Calu3 (cell line): ENCODE data around the gene AACS. TPM values are rescaled to one million over a fixed set of nuclear protein-coding genes. Genes with fewer than 3 reads are reported as not detected.

Experiments used
- BruUV-seq: library from RNA; stranded (reverse); fragments of 400-500 nt; replicated peaks from 2 replicates; lab custom pipeline; 2021; lab: Mats Ljungman, UMichigan
- CTCF ChIA-PET: fragments of 300-600 bp; sonication (Branson Sonifier 250); formaldehyde crosslinking; loops from one replicate; lab custom pipeline; 2022; ENCODE audit warnings: antibody characterized with exemption; lab: Charles Lee
- DNase-seq: peaks from one replicate; pipeline ENCODE4 v3.0.0; 2022
- H3K27ac Mint-ChIP-seq: one replicate; pipeline ENCODE4 v1.8.0; 2022; ENCODE audit warnings: mixed read lengths; ENCODE audit not compliant: unreplicated experiment
- H3K27me3 Mint-ChIP-seq: one replicate; pipeline ENCODE4 v1.8.0; 2022; ENCODE audit warnings: mixed read lengths; ENCODE audit not compliant: unreplicated experiment
- H3K36me3 Mint-ChIP-seq: one replicate; pipeline ENCODE4 v1.8.0; 2022; ENCODE audit warnings: mild to moderate bottlenecking, moderate library complexity, mixed read lengths; ENCODE audit not compliant: insufficient read depth, unreplicated experiment
- H3K4me1 Mint-ChIP-seq: one replicate; pipeline ENCODE4 v1.8.0; 2022; ENCODE audit warnings: mild to moderate bottlenecking, low read depth, mixed read lengths; ENCODE audit not compliant: unreplicated experiment
- H3K4me3 Mint-ChIP-seq: one replicate; pipeline ENCODE4 v1.8.0; 2022; ENCODE audit warnings: mild to moderate bottlenecking, low read depth, moderate library complexity, mixed read lengths; ENCODE audit not compliant: unreplicated experiment
- H3K9me3 Mint-ChIP-seq: one replicate; pipeline ENCODE4 v1.8.0; 2022; ENCODE audit warnings: low read depth, mixed read lengths; ENCODE audit not compliant: unreplicated experiment
- intact Hi-C: fragments of 100-400 bp; cut with micrococcal nuclease; formaldehyde crosslinking; loops from one replicate; pipeline ENCODE4 v1.10.0; 2022; ENCODE audit not compliant: unreplicated experiment
- total RNA-seq: library from RNA; stranded (reverse); gene quantifications from 2 replicates; pipeline ENCODE4 v1.2.3, GENCODE V29; 2022
- TF ChIP-seq, protein P1 (sequence below): fragments of 200-600 bp; IDR thresholded peaks from one replicate; pipeline ENCODE4 v1.8.0; 2022; ENCODE audit warnings: antibody characterized with exemption; ENCODE audit not compliant: unreplicated experiment

AACS gene
- total RNA-seq, 1 experiment from 2014 or later, result 39.2 TPM

DNA sequence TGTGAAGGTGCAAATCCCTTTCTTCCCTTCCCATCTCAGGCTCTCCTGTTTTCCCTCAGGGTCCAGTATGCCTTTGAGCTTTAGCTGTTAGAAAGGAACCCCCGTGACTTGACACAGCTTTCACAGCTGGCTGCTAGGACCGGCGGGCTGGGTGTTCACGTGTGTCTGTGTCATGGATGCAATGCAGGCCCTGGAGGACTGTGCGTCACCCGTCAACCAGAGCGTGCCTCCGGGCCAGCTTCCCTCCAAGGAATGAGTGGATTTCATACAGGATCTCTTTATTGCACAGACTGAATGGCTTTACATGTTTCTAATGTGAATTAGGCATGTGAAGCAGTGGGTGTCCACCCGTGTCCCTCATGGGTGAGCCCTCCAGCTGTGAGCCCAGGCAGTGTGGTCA, 77.4 kb downstream of the AACS start:
- Mint-ChIP-seq H3K27ac (no peak overlapping the region), H3K4me1 (peaks cover 9% of the 10 kb centered on the region), H3K27me3 (no peaks in the 10 kb centered on the region), H3K4me3 (no peak overlapping the region), H3K36me3 (peaks cover 19% of the 10 kb centered on the region), H3K9me3 (no peaks in the 10 kb centered on the region)
- BruUV-seq, result no TSS peak
- CTCF ChIA-PET, result no interaction called here
- TF ChIP-seq, protein P1, sequence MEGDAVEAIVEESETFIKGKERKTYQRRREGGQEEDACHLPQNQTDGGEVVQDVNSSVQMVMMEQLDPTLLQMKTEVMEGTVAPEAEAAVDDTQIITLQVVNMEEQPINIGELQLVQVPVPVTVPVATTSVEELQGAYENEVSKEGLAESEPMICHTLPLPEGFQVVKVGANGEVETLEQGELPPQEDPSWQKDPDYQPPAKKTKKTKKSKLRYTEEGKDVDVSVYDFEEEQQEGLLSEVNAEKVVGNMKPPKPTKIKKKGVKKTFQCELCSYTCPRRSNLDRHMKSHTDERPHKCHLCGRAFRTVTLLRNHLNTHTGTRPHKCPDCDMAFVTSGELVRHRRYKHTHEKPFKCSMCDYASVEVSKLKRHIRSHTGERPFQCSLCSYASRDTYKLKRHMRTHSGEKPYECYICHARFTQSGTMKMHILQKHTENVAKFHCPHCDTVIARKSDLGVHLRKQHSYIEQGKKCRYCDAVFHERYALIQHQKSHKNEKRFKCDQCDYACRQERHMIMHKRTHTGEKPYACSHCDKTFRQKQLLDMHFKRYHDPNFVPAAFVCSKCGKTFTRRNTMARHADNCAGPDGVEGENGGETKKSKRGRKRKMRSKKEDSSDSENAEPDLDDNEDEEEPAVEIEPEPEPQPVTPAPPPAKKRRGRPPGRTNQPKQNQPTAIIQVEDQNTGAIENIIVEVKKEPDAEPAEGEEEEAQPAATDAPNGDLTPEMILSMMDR, result no peak
- intact Hi-C loops, result no loop called here
- no peak for DNase-seq

DNA sequence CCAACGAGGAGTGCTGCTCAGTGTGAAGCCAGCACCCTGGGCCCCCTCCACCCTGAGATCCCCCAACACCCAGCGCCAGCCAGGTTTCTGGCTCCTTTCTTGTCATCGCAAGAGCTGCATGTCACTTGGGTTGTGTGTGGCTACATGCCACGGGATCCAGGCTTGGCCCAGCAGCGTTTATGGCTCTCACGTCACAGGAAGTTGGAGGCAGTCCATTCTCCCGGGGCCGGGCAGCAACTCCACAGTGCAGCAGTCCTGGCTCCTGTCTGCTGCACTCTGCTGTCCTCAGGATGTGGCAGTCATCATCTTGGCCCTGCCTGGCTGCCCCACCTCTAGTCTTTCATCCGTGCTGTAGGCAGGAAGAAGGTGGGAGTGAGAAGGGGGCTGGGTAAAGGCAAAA, 78.3 kb downstream of the AACS start:
- Mint-ChIP-seq H3K27me3 (no peaks in the 10 kb centered on the region), H3K36me3 (peaks cover 10% of the 10 kb centered on the region), H3K4me3 (no peak overlapping the region), H3K9me3 (no peaks in the 10 kb centered on the region), H3K4me1 (peaks cover 9% of the 10 kb centered on the region), H3K27ac (no peak overlapping the region)
- no peak for DNase-seq
- TF ChIP-seq, protein P1, result no peak
- BruUV-seq, result no TSS peak
- CTCF ChIA-PET, result no interaction called here
- intact Hi-C loops, result no loop called here

DNA sequence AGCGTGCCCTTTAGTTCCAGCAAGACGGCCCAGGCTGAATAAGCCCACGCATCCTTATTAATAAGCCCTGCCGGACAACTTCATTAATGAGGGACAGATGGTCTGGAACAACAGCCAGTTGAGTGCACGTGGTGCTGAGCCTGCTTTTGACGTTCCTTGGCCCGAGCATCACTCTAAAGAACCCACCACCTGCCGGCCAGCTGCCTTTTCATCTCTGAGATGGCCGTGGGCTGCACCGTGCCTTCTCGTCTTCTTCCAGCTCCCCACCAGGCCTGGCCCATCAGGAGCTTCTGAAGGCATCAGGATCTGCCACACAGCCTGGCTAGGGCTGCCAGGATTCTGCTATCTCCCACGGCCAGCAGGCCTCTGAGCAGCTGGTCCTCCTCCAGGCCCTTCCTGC, 80.0 kb downstream of the AACS start:
- peaks cover 9% of the 10 kb centered on the region for H3K4me1 Mint-ChIP-seq
- peaks cover 10% of the 10 kb centered on the region for H3K36me3 Mint-ChIP-seq
- TF ChIP-seq, protein P1, result no peak
- CTCF ChIA-PET, result no interaction called here
- no peak for DNase-seq
- H3K27ac Mint-ChIP-seq, result no peak overlapping the region
- H3K4me3 Mint-ChIP-seq, result no peak overlapping the region
- BruUV-seq, result no TSS peak
- H3K9me3 Mint-ChIP-seq, result no peaks in the 10 kb centered on the region
- intact Hi-C loops, result no loop called here
- no peaks in the 10 kb centered on the region for H3K27me3 Mint-ChIP-seq

DNA sequence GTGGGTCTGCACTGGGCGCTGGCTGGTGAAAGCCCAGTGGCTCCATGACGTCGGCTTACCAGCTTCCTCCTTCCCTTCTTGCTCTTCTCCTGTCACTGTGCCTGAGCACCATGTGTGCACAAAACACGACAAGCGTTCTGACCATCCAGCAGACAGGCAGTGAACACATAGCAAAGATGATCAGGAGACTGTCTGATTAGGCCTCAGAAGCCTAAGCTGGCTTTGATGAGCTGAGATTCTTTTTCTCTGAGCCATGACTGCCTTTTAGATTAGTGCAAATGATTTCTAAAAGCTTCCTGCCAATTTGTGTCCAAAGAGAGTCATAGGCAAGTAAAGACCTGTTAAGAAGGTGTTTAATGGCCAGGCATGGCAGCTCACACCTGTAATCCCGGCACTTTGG, 83.1 kb downstream of the AACS start:
- no peak for DNase-seq
- no TSS peak for BruUV-seq

More for the DNA sequence above, 83.1 kb downstream of the AACS start:
- Mint-ChIP-seq H3K4me3 (no peak overlapping the region), H3K27me3 (no peaks in the 10 kb centered on the region), H3K4me1 (no peaks in the 10 kb centered on the region), H3K27ac (no peak overlapping the region), H3K36me3 (no peaks in the 10 kb centered on the region), H3K9me3 (no peaks in the 10 kb centered on the region)
- intact Hi-C loops, result no loop called here
- CTCF ChIA-PET, result no interaction called here
- TF ChIP-seq, protein P1, result no peak
